Liver (tissue), 9 donors: ENCODE data around the gene CIC. TPM values are rescaled to one million over a fixed set of nuclear protein-coding genes. Genes with fewer than 3 reads are reported as not detected.

Source experiments
- DNase-seq: peaks from one replicate; pipeline ENCODE4 v3.0.0-alpha.2; 2017; ENCODE audit warnings: low spot score
- H3K27ac ChIP-seq, 2 donors: one replicate each; pipeline ENCODE4 v1.7.0; 2013; ENCODE audit warnings: inconsistent platforms in 2 of 2, low read length in 2 of 2, control low read depth in 1 of 2, low read depth in 1 of 2, mild to moderate bottlenecking in 1 of 2
- H3K27me3 ChIP-seq, 4 donors: one replicate each; pipeline versions ENCODE4 v1.6.1 to v1.7.0; 2013; ENCODE audit warnings: low read length in 3 of 4, inconsistent platforms in 1 of 4, mild to moderate bottlenecking in 1 of 4, moderate library complexity in 1 of 4; ENCODE audit not compliant: control insufficient read depth in 4 of 4, insufficient read depth in 4 of 4
- H3K36me3 ChIP-seq, 4 donors: one replicate each; pipeline versions ENCODE4 v1.6.1 to v1.7.0; 2013; ENCODE audit warnings: low read length in 3 of 4, mild to moderate bottlenecking in 3 of 4, low read depth in 1 of 4, moderate library complexity in 1 of 4; ENCODE audit not compliant: control insufficient read depth in 4 of 4, insufficient read depth in 3 of 4
- H3K4me1 ChIP-seq, 4 donors: one replicate each; pipeline versions ENCODE4 v1.6.1 to v1.7.0; 2013; ENCODE audit warnings: low read length in 3 of 4, mild to moderate bottlenecking in 3 of 4, moderate library complexity in 1 of 4; ENCODE audit not compliant: control insufficient read depth in 4 of 4, insufficient read depth in 4 of 4
- H3K4me3 ChIP-seq, 3 donors: one replicate each; pipeline versions ENCODE4 v1.6.1 to v1.7.0; 2013; ENCODE audit warnings: low read length in 3 of 3, control low read depth in 1 of 3, low read depth in 1 of 3, mild to moderate bottlenecking in 1 of 3
- H3K9ac ChIP-seq, 2 donors: one replicate each; pipeline ENCODE4 v1.7.0; 2013; ENCODE audit warnings: low read length in 2 of 2, mild to moderate bottlenecking in 2 of 2, moderate library complexity in 2 of 2, control low read depth in 1 of 2, low read depth in 1 of 2
- H3K9me3 ChIP-seq, 4 donors: one replicate each; pipeline versions ENCODE4 v1.6.1 to v1.7.0; 2013; ENCODE audit warnings: low read length in 3 of 4; ENCODE audit not compliant: control insufficient read depth in 4 of 4
- ATF3 ChIP-seq: IDR thresholded peaks from 2 replicates; pipeline ENCODE4 v1.6.1; 2016; ENCODE audit warnings: antibody characterized with exemption
- CTCF ChIP-seq: fragments of 150-350 bp; IDR thresholded peaks from 2 replicates; pipeline ENCODE4 v1.5.1; 2017; ENCODE audit warnings: improper control_type of control experiment, low read depth, low read length; ENCODE audit not compliant: missing input control
- EGR1 ChIP-seq, 2 donors: IDR thresholded peaks; 2 replicates each; pipeline ENCODE4 v1.6.1; 2016 to 2018; ENCODE audit warnings: antibody characterized with exemption in 2 of 2, low read depth in 2 of 2
- FOXA1 ChIP-seq: IDR thresholded peaks from 2 replicates; pipeline ENCODE4 v1.6.1; 2016; ENCODE audit warnings: antibody characterized with exemption
- FOXA2 ChIP-seq: IDR thresholded peaks from 2 replicates; pipeline ENCODE4 v1.6.1; 2016; ENCODE audit warnings: antibody characterized with exemption
- HNF4A ChIP-seq, 2 donors: conservative IDR thresholded peaks; 2 replicates each; pipeline ENCODE4 v1.6.1; 2016; ENCODE audit warnings: antibody characterized with exemption in 2 of 2, mild to moderate bottlenecking in 2 of 2
- HNF4G ChIP-seq: IDR thresholded peaks from 2 replicates; pipeline ENCODE4 v1.6.1; 2016; ENCODE audit warnings: antibody characterized with exemption
- JUND ChIP-seq, 2 donors: IDR thresholded peaks; 2 replicates each; pipeline ENCODE4 v1.6.1; 2016; ENCODE audit warnings: antibody characterized with exemption in 2 of 2
- MAX ChIP-seq: IDR thresholded peaks from 2 replicates; pipeline ENCODE4 v1.6.1; 2016; ENCODE audit warnings: antibody characterized with exemption
- NR2F2 ChIP-seq: IDR thresholded peaks from 2 replicates; pipeline ENCODE4 v1.6.1; 2016; ENCODE audit warnings: antibody characterized with exemption
- RAD21 ChIP-seq, 2 donors: IDR thresholded peaks; 2 replicates each; pipeline ENCODE4 v1.6.1; 2016; ENCODE audit warnings: antibody characterized with exemption in 2 of 2, mild to moderate bottlenecking in 2 of 2
- REST ChIP-seq: IDR thresholded peaks from 2 replicates; pipeline ENCODE4 v1.6.1; 2016; ENCODE audit warnings: antibody characterized with exemption, mild to moderate bottlenecking
- RXRA ChIP-seq, 2 donors: IDR thresholded peaks; 2 replicates each; pipeline ENCODE4 v1.6.1; 2017 to 2018; ENCODE audit warnings: antibody characterized with exemption in 2 of 2, mild to moderate bottlenecking in 1 of 2
- SP1 ChIP-seq: IDR thresholded peaks from 2 replicates; pipeline ENCODE4 v1.6.1; 2018; ENCODE audit warnings: antibody characterized with exemption, mild to moderate bottlenecking
- TAF1 ChIP-seq: conservative IDR thresholded peaks from 2 replicates; pipeline ENCODE4 v1.6.1; 2016; ENCODE audit warnings: antibody characterized with exemption, mild to moderate bottlenecking
- YY1 ChIP-seq: IDR thresholded peaks from 2 replicates; pipeline ENCODE4 v1.6.1; 2016; ENCODE audit warnings: antibody characterized with exemption, mild to moderate bottlenecking
- ZBTB33 ChIP-seq: IDR thresholded peaks from 2 replicates; pipeline ENCODE4 v1.6.1; 2016; ENCODE audit warnings: antibody characterized with exemption
- WGBS: extraction: QIAGEN DNeasy Blood & Tissue Kit; methylation state at CpG from one replicate; pipeline ENCODE4 v1.1.7; 2013; 5-methylcytosine and 5-hydroxymethylcytosine counted together
- polyA plus RNA-seq, 2 donors: library from polyadenylated mRNA; stranded (reverse) in 1 of 2; unstranded in 1 of 2; fragments of 200-250 nt in 1 of 2; fragments of >200 nt in 1 of 2; fragmentation: Nextera tagmentation in 1 of 2; extraction: Ambion mirVana in 1 of 2; gene quantifications; one replicate each; pipeline versions ENCODE4 v1.2.1 to v1.2.3, GENCODE V29; 2013 to 2015
- total RNA-seq, 2 donors: library from RNA; depleted of rRNA; stranded (reverse); fragments of >200 nt; gene quantifications; one replicate each; pipeline ENCODE4 v1.2.3, GENCODE V29; 2014
- donor health status: healthy.
- donor health status: healthy.
- donor health status: healthy.
- donor health status: healthy.
- donor health status: healthy.

Gene CIC
- total and polyA plus RNA-seq, 4 donors, result 5.6 to 21.3 (median 17.2) TPM

GRCh38 chr19:42267644-42268141 is 1.4 kb upstream of the CIC start:
- peak overlapping the region; percentile 82 to 100 for H3K9ac ChIP-seq
- WGBS, result 10% methylated on average over 13 of the region's 13 CpGs
- H3K4me3 ChIP-seq, result peak overlapping the region; percentile 17 to 33 (median 29)
- peak overlapping the region; percentile 79 to 99 for H3K27ac ChIP-seq
- no peak for DNase-seq
- peaks cover 5 to 19% (median 11%) of the 10 kb centered on the region in 4 donors for H3K4me1 ChIP-seq
- no peaks in the 10 kb centered on the region for H3K27me3 ChIP-seq
- no peaks in the 10 kb centered on the region for H3K9me3 ChIP-seq
- H3K36me3 ChIP-seq, result peaks cover 0 to 6% (median 2%) of the 10 kb centered on the region in 4 donors
- TF ChIP-seq YY1 (no peak), NR2F2 (no peak), REST (no peak), HNF4G (no peak), ATF3 (no peak), JUND (IDR thresholded peaks at IDR 0.05) (no peak), TAF1 (no peak), HNF4A (conservative IDR thresholded peaks at IDR 0.05) (no peak), CTCF (no peak)

GRCh38 chr19:42268142-42268703 is 829 bp upstream of the CIC start:
- Histone ChIP-seq H3K36me3 (peaks cover 0 to 8% (median 3%) of the 10 kb centered on the region in 4 donors), H3K4me1 (peaks cover 5 to 19% (median 11%) of the 10 kb centered on the region in 4 donors), H3K9ac (peak overlapping the region; percentile 87 to 100), H3K9me3 (no peaks in the 10 kb centered on the region), H3K27me3 (no peaks in the 10 kb centered on the region), H3K4me3 (peak overlapping the region; percentile 48 to 74 (median 49)), H3K27ac (peak overlapping the region; percentile 96 to 99)
- peak; percentile 98 for DNase-seq
- under 1% methylated on average over 46 of the region's 46 CpGs for WGBS
- TF ChIP-seq REST, result peak; percentile 69
- TF ChIP-seq NR2F2, result no peak
- TF ChIP-seq FOXA1, result peak; percentile 37
- no peak for TF ChIP-seq EGR1 (IDR thresholded peaks at IDR 0.05; ENCODE audit: low read depth in 2 of 2)
- TF ChIP-seq RXRA (IDR thresholded peaks at IDR 0.05), result peak; percentile 69 to 77
- TF ChIP-seq RAD21 (IDR thresholded peaks at IDR 0.05), result peak in 1 of 2 donors; percentile 12
- no peak for TF ChIP-seq SP1
- peak in 1 of 2 donors; percentile 27 for TF ChIP-seq HNF4A (conservative IDR thresholded peaks at IDR 0.05)
- no peak for TF ChIP-seq ZBTB33
- TF ChIP-seq ATF3, result peak; percentile 74
- peak; percentile 22 for TF ChIP-seq HNF4G
- TF ChIP-seq FOXA2, result peak; percentile 55
- peak; percentile 70 for TF ChIP-seq MAX
- TF ChIP-seq JUND (IDR thresholded peaks at IDR 0.05), result peak; percentile 97 to 99
- no peak for TF ChIP-seq YY1
